H1 (cell line): ENCODE results near the gene LRRC8D.

Experiments used
- CEBPB ChIP-seq: IDR thresholded peaks from 2 replicates; pipeline ENCODE4 v1.6.1; 2012; ENCODE audit warnings: low read depth, low read length
- CREB1 ChIP-seq: IDR thresholded peaks from 2 replicates; pipeline ENCODE4 v1.6.1; 2012; ENCODE audit warnings: inconsistent platforms
- CTCF ChIP-seq, 3 experiments: IDR thresholded peaks; 1 replicate in 2 of 3; 2 replicates in 1 of 3; pipeline versions ENCODE4 v1.5.1 to v1.6.1; 2011; ENCODE audit warnings: low read length in 3 of 3, mild to moderate bottlenecking in 3 of 3, inconsistent platforms in 2 of 3, low read depth in 1 of 3, moderate library complexity in 1 of 3; ENCODE audit not compliant: insufficient read depth in 1 of 3; ENCODE audit errors: control extremely low read depth in 1 of 3
- E2F6 ChIP-seq: IDR thresholded peaks from 2 replicates; pipeline ENCODE4 v1.6.1; 2012; ENCODE audit warnings: inconsistent platforms
- GTF2F1 ChIP-seq: IDR thresholded peaks from 2 replicates; pipeline ENCODE4 v1.6.1; 2012; ENCODE audit warnings: low read depth, low read length, improper control_type of control experiment, borderline replicate concordance
- MAFK ChIP-seq: IDR thresholded peaks from 2 replicates; pipeline ENCODE4 v1.6.1; 2012; ENCODE audit warnings: low read depth, mild to moderate bottlenecking, improper control_type of control experiment, low read length
- NANOG ChIP-seq: IDR thresholded peaks from 2 replicates; pipeline ENCODE4 v1.6.1; 2011; ENCODE audit warnings: low read length, low read depth, mild to moderate bottlenecking, inconsistent platforms; ENCODE audit not compliant: insufficient read depth, poor library complexity, severe bottlenecking
- PHF8 ChIP-seq: fragments of 200-600 bp; sonication (generic); conservative IDR thresholded peaks from 2 replicates; pipeline ENCODE4 v1.7.1; 2012; ENCODE audit warnings: low read depth, mild to moderate bottlenecking, inconsistent platforms, low read length, moderate library complexity
- POLR2A ChIP-seq, 2 experiments: IDR thresholded peaks; 1 replicate in 1 of 2; 2 replicates in 1 of 2; pipeline ENCODE4 v1.6.1; 2011; ENCODE audit warnings: low read depth in 2 of 2, low read length in 2 of 2, mild to moderate bottlenecking in 2 of 2; ENCODE audit errors: control extremely low read depth in 1 of 2
- POLR2AphosphoS5 ChIP-seq: IDR thresholded peaks from 2 replicates; pipeline ENCODE4 v1.6.1; 2011; ENCODE audit warnings: low read depth, low read length
- RFX5 ChIP-seq: IDR thresholded peaks from 2 replicates; pipeline ENCODE4 v1.6.1; 2011; ENCODE audit warnings: low read depth, low read length, improper control_type of control experiment, borderline replicate concordance
- RXRA ChIP-seq: IDR thresholded peaks from 2 replicates; pipeline ENCODE4 v1.6.1; 2011; ENCODE audit warnings: low read depth, mild to moderate bottlenecking, low read length, moderate library complexity; ENCODE audit not compliant: insufficient read depth
- SP1 ChIP-seq: IDR thresholded peaks from 2 replicates; pipeline ENCODE4 v1.6.1; 2011; ENCODE audit warnings: low read depth, low read length
- YY1 ChIP-seq: IDR thresholded peaks from 2 replicates; pipeline ENCODE4 v1.6.1; 2011; ENCODE audit warnings: low read depth, mild to moderate bottlenecking, low read length

- TF ChIP-seq CTCF (IDR thresholded peaks at IDR 0.05; ENCODE audit: control extremely low read depth in 1 of 3, insufficient read depth in 1 of 3, low read depth in 1 of 3, low read length in 3 of 3) (no peak), PHF8 (no peak), CEBPB (no peak), CREB1 (no peak), SP1 (no peak), YY1 (0 out of 2 replicates have a peak, but pooled peaks have one; percentile 11), POLR2AphosphoS5 (peak; percentile 80), E2F6 (no peak), GTF2F1 (no peak), POLR2A (IDR thresholded peaks at IDR 0.05; ENCODE audit: control extremely low read depth in 1 of 2, low read depth in 2 of 2, low read length in 2 of 2) (peak in 1 of 2 experiments; percentile 55; a peak in 2 of 3 replicates), RXRA (no peak), RFX5 (no peak), NANOG (no peak), MAFK (no peak)
These were observed 1.5 kb downstream of the LRRC8D start for GRCh38 chr1:89822109-89822962.
